GM23338 (cell line): Measurements from ENCODE around the gene GTPBP4. TPM values are rescaled to one million over a fixed set of nuclear protein-coding genes. Genes with fewer than 3 reads are reported as not detected.

Source experiments
- ATAC-seq: fragments of 200-7000 bp; cut with Tn5 transposase; 3 replicates; pipeline ENCODE4 v1.9.1; 2020
- DNase-seq: peaks from one replicate; pipeline ENCODE4 v3.0.0-alpha.2; 2015; ENCODE audit warnings: low spot score
- H2AFZ ChIP-seq: fragments of 200-600 bp; sonication (generic); 2 replicates; pipeline ENCODE4 v1.8.0; 2016; ENCODE audit warnings: antibody characterized with exemption, mild to moderate bottlenecking, moderate library complexity
- H3F3A ChIP-seq: fragments of 200-600 bp; sonication (generic); replicated peaks from 2 replicates; pipeline ENCODE4 v1.8.0; 2017; ENCODE audit warnings: antibody characterized with exemption, mixed run types, low read depth
- H3K27ac ChIP-seq: fragments of 200-600 bp; sonication (generic); 2 replicates; pipeline ENCODE4 v1.6.1; 2016; ENCODE audit warnings: low read depth
- H3K27me3 ChIP-seq: fragments of 200-600 bp; sonication (generic); 2 replicates; pipeline ENCODE4 v1.8.0; 2016; ENCODE audit warnings: mild to moderate bottlenecking, mixed run types, moderate library complexity; ENCODE audit not compliant: insufficient read depth
- H3K36me3 ChIP-seq: fragments of 200-600 bp; sonication (generic); 2 replicates; pipeline ENCODE4 v1.8.0; 2016; ENCODE audit warnings: mild to moderate bottlenecking; ENCODE audit not compliant: insufficient read depth
- H3K4me1 ChIP-seq: fragments of 200-600 bp; sonication (generic); 2 replicates; pipeline ENCODE4 v1.8.0; 2016; ENCODE audit warnings: mild to moderate bottlenecking, moderate library complexity; ENCODE audit not compliant: insufficient read depth
- H3K4me2 ChIP-seq: fragments of 200-600 bp; sonication (generic); 2 replicates; pipeline ENCODE4 v1.7.1; 2017; ENCODE audit warnings: mixed run types
- H3K4me3 ChIP-seq: fragments of 200-600 bp; sonication (generic); 2 replicates; pipeline ENCODE4 v1.6.1; 2016; ENCODE audit warnings: mixed run types
- H3K79me2 ChIP-seq: fragments of 200-600 bp; sonication (generic); replicated peaks from 2 replicates; pipeline ENCODE4 v1.8.0; 2017; ENCODE audit warnings: mild to moderate bottlenecking; ENCODE audit not compliant: insufficient read depth
- H3K9me2 ChIP-seq: fragments of 200-600 bp; sonication (generic); 2 replicates; pipeline ENCODE4 v1.8.0; 2017; ENCODE audit not compliant: insufficient read depth
- H4K20me1 ChIP-seq: fragments of 200-600 bp; sonication (generic); replicated peaks from 2 replicates; pipeline ENCODE4 v1.8.0; 2017; ENCODE audit warnings: mild to moderate bottlenecking; ENCODE audit not compliant: insufficient read depth
- H3K27ac Mint-ChIP-seq: 2 replicates; pipeline ENCODE4 v1.8.0; 2020; ENCODE audit warnings: inconsistent platforms, mild to moderate bottlenecking, moderate library complexity, mixed read lengths
- H3K27me3 Mint-ChIP-seq: 3 replicates; pipeline ENCODE4 v1.8.0; 2022; ENCODE audit warnings: low read depth, mild to moderate bottlenecking, moderate library complexity, mixed read lengths, inconsistent platforms; ENCODE audit not compliant: insufficient read depth, poor library complexity
- H3K36me3 Mint-ChIP-seq: 3 replicates; pipeline ENCODE4 v1.8.0; 2021; ENCODE audit warnings: low read depth, mild to moderate bottlenecking, inconsistent platforms, moderate library complexity, mixed read lengths
- H3K4me1 Mint-ChIP-seq: 3 replicates; pipeline ENCODE4 v1.8.0; 2020; ENCODE audit warnings: mild to moderate bottlenecking, inconsistent platforms, mixed read lengths
- H3K4me3 Mint-ChIP-seq: 3 replicates; pipeline ENCODE4 v1.8.0; 2021; ENCODE audit warnings: moderate library complexity, mild to moderate bottlenecking, inconsistent platforms, mixed read lengths
- H3K9me3 Mint-ChIP-seq: 3 replicates; pipeline ENCODE4 v1.8.0; 2020; ENCODE audit warnings: moderate library complexity, mild to moderate bottlenecking, inconsistent platforms, mixed read lengths
- EZH2 ChIP-seq: fragments of 200-600 bp; sonication (generic); IDR thresholded peaks from one replicate; pipeline ENCODE4 v1.8.0; 2017; ENCODE audit warnings: antibody characterized with exemption, mild to moderate bottlenecking, low read depth; ENCODE audit not compliant: unreplicated experiment
- STAT1 ChIP-seq: IDR thresholded peaks from one replicate; pipeline ENCODE4 v1.6.1; 2016; ENCODE audit warnings: antibody characterized with exemption; ENCODE audit not compliant: unreplicated experiment
- ZNF114 ChIP-seq: fragments of 250-450 bp; sonication (Bioruptor Pico); IDR thresholded peaks from 2 replicates; pipeline ENCODE4 v1.5.0; 2020; ENCODE audit warnings: mild to moderate bottlenecking, moderate library complexity
- ZNF331 ChIP-seq: fragments of 250-450 bp; sonication (Bioruptor Pico); IDR thresholded peaks from 2 replicates; pipeline ENCODE4 v1.5.0; 2020; ENCODE audit warnings: low read depth, mild to moderate bottlenecking, moderate library complexity
- polyA plus RNA-seq: library from polyadenylated mRNA; unstranded; fragments of >200 nt; fragmentation: Nextera tagmentation; extraction: Ambion mirVana; gene quantifications from 2 replicates; pipeline ENCODE4 v1.2.1, GENCODE V29; 2016
- total RNA-seq: library from RNA; depleted of rRNA; stranded (reverse); fragments of >200 nt; shearing (Covaris generic); gene quantifications from 2 replicates; pipeline ENCODE4 v1.2.3, GENCODE V29; 2014
- TF ChIP-seq, protein P1 (sequence below): fragments of 250-450 bp; sonication (Bioruptor Pico); IDR thresholded peaks from 2 replicates; pipeline ENCODE4 v1.5.0; 2020; ENCODE audit warnings: mild to moderate bottlenecking, moderate library complexity
- TF ChIP-seq, protein P2 (sequence below): IDR thresholded peaks from one replicate; pipeline ENCODE4 v1.6.1; 2018; ENCODE audit warnings: antibody characterized with exemption; ENCODE audit not compliant: unreplicated experiment
- TF ChIP-seq, protein P3 (sequence below), 2 experiments: fragments of 200-600 bp in 1 of 2; sonication (generic) in 1 of 2; conservative IDR thresholded peaks; 2 replicates each; pipeline versions ENCODE4 v1.5.1 to v1.6.1; 2016 to 2017; ENCODE audit warnings: antibody characterized with exemption in 2 of 2, low read depth in 2 of 2, mild to moderate bottlenecking in 2 of 2, moderate library complexity in 1 of 2

GTPBP4 gene
- total and polyA plus RNA-seq, 2 experiments from 2014 or later: 56.5 to 62.6 TPM

- no peaks in the 10 kb centered on the region for H3K36me3 Mint-ChIP-seq
- Histone ChIP-seq H3K4me2 (no peak overlapping the region), H3K9me2 (no peaks in the 10 kb centered on the region), H3K36me3 (no peaks in the 10 kb centered on the region), H3F3A (no peaks in the 10 kb centered on the region), H3K4me3 (no peak overlapping the region), H2AFZ (no peak overlapping the region), H3K79me2 (no peaks in the 10 kb centered on the region), H3K27ac (no peak overlapping the region), H4K20me1 (no peaks in the 10 kb centered on the region), H3K27me3 (no peaks in the 10 kb centered on the region), H3K4me1 (no peaks in the 10 kb centered on the region)
- no peak; the same call in 2 of the 3 replicates for ATAC-seq
- no peaks in the 10 kb centered on the region for H3K9me3 Mint-ChIP-seq
- TF ChIP-seq ZNF331 (CRISPR knock-in tag): no peak
- no peak for DNase-seq
- H3K4me3 Mint-ChIP-seq: no peak overlapping the region
- H3K27ac Mint-ChIP-seq: no peak overlapping the region
- peaks cover 1% of the 10 kb centered on the region for H3K27me3 Mint-ChIP-seq
- H3K4me1 Mint-ChIP-seq: peaks cover 6% of the 10 kb centered on the region; the same call in 1 of the 3 replicates
Observed at GRCh38 chr10:943334-944033, 44.8 kb upstream of the GTPBP4 start.

GRCh38 chr10:944034-944831 lies 44.0 kb upstream of the GTPBP4 start:
- no peaks in the 10 kb centered on the region for H3K4me1 ChIP-seq
- peaks cover 1% of the 10 kb centered on the region for H3K27me3 Mint-ChIP-seq
- H3K36me3 Mint-ChIP-seq: no peaks in the 10 kb centered on the region
- no peaks in the 10 kb centered on the region for H3K9me3 Mint-ChIP-seq
- no peaks in the 10 kb centered on the region for H3F3A ChIP-seq
- no peaks in the 10 kb centered on the region for H3K27me3 ChIP-seq
- TF ChIP-seq, protein P1, sequence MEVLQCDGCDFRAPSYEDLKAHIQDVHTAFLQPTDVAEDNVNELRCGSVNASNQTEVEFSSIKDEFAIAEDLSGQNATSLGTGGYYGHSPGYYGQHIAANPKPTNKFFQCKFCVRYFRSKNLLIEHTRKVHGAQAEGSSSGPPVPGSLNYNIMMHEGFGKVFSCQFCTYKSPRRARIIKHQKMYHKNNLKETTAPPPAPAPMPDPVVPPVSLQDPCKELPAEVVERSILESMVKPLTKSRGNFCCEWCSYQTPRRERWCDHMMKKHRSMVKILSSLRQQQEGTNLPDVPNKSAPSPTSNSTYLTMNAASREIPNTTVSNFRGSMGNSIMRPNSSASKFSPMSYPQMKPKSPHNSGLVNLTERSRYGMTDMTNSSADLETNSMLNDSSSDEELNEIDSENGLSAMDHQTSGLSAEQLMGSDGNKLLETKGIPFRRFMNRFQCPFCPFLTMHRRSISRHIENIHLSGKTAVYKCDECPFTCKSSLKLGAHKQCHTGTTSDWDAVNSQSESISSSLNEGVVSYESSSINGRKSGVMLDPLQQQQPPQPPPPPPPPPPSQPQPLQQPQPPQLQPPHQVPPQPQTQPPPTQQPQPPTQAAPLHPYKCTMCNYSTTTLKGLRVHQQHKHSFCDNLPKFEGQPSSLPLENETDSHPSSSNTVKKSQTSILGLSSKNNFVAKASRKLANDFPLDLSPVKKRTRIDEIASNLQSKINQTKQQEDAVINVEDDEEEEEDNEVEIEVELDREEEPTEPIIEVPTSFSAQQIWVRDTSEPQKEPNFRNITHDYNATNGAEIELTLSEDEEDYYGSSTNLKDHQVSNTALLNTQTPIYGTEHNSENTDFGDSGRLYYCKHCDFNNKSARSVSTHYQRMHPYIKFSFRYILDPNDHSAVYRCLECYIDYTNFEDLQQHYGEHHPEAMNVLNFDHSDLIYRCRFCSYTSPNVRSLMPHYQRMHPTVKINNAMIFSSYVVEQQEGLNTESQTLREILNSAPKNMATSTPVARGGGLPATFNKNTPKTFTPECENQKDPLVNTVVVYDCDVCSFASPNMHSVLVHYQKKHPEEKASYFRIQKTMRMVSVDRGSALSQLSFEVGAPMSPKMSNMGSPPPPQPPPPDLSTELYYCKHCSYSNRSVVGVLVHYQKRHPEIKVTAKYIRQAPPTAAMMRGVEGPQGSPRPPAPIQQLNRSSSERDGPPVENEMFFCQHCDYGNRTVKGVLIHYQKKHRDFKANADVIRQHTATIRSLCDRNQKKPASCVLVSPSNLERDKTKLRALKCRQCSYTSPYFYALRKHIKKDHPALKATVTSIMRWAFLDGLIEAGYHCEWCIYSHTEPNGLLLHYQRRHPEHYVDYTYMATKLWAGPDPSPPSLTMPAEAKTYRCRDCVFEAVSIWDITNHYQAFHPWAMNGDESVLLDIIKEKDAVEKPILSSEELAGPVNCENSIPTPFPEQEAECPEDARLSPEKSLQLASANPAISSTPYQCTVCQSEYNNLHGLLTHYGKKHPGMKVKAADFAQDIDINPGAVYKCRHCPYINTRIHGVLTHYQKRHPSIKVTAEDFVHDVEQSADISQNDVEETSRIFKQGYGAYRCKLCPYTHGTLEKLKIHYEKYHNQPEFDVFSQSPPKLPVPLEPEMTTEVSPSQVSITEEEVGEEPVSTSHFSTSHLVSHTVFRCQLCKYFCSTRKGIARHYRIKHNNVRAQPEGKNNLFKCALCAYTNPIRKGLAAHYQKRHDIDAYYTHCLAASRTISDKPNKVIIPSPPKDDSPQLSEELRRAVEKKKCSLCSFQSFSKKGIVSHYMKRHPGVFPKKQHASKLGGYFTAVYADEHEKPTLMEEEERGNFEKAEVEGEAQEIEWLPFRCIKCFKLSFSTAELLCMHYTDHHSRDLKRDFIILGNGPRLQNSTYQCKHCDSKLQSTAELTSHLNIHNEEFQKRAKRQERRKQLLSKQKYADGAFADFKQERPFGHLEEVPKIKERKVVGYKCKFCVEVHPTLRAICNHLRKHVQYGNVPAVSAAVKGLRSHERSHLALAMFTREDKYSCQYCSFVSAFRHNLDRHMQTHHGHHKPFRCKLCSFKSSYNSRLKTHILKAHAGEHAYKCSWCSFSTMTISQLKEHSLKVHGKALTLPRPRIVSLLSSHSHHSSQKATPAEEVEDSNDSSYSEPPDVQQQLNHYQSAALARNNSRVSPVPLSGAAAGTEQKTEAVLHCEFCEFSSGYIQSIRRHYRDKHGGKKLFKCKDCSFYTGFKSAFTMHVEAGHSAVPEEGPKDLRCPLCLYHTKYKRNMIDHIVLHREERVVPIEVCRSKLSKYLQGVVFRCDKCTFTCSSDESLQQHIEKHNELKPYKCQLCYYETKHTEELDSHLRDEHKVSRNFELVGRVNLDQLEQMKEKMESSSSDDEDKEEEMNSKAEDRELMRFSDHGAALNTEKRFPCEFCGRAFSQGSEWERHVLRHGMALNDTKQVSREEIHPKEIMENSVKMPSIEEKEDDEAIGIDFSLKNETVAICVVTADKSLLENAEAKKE (CRISPR knock-in tag): no peak
- TF ChIP-seq ZNF114: no peak
- TF ChIP-seq STAT1: no peak
- TF ChIP-seq, protein P2, sequence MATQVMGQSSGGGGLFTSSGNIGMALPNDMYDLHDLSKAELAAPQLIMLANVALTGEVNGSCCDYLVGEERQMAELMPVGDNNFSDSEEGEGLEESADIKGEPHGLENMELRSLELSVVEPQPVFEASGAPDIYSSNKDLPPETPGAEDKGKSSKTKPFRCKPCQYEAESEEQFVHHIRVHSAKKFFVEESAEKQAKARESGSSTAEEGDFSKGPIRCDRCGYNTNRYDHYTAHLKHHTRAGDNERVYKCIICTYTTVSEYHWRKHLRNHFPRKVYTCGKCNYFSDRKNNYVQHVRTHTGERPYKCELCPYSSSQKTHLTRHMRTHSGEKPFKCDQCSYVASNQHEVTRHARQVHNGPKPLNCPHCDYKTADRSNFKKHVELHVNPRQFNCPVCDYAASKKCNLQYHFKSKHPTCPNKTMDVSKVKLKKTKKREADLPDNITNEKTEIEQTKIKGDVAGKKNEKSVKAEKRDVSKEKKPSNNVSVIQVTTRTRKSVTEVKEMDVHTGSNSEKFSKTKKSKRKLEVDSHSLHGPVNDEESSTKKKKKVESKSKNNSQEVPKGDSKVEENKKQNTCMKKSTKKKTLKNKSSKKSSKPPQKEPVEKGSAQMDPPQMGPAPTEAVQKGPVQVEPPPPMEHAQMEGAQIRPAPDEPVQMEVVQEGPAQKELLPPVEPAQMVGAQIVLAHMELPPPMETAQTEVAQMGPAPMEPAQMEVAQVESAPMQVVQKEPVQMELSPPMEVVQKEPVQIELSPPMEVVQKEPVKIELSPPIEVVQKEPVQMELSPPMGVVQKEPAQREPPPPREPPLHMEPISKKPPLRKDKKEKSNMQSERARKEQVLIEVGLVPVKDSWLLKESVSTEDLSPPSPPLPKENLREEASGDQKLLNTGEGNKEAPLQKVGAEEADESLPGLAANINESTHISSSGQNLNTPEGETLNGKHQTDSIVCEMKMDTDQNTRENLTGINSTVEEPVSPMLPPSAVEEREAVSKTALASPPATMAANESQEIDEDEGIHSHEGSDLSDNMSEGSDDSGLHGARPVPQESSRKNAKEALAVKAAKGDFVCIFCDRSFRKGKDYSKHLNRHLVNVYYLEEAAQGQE: no peak
- no peak for TF ChIP-seq EZH2
- TF ChIP-seq ZNF331 (CRISPR knock-in tag): no peak
- TF ChIP-seq, protein P3, sequence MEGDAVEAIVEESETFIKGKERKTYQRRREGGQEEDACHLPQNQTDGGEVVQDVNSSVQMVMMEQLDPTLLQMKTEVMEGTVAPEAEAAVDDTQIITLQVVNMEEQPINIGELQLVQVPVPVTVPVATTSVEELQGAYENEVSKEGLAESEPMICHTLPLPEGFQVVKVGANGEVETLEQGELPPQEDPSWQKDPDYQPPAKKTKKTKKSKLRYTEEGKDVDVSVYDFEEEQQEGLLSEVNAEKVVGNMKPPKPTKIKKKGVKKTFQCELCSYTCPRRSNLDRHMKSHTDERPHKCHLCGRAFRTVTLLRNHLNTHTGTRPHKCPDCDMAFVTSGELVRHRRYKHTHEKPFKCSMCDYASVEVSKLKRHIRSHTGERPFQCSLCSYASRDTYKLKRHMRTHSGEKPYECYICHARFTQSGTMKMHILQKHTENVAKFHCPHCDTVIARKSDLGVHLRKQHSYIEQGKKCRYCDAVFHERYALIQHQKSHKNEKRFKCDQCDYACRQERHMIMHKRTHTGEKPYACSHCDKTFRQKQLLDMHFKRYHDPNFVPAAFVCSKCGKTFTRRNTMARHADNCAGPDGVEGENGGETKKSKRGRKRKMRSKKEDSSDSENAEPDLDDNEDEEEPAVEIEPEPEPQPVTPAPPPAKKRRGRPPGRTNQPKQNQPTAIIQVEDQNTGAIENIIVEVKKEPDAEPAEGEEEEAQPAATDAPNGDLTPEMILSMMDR (conservative IDR thresholded peaks at IDR 0.05; ENCODE audit: low read depth in 2 of 2): no peak
- no peak overlapping the region for H3K4me3 ChIP-seq
- H3K4me2 ChIP-seq: no peak overlapping the region
- DNase-seq (no peak), ATAC-seq (no peak; the same call in 2 of the 3 replicates)
- peaks cover 6% of the 10 kb centered on the region; the same call in 1 of the 3 replicates for H3K4me1 Mint-ChIP-seq
- no peaks in the 10 kb centered on the region for H3K36me3 ChIP-seq
- no peaks in the 10 kb centered on the region for H4K20me1 ChIP-seq
- no peak overlapping the region for H3K27ac Mint-ChIP-seq
- H2AFZ ChIP-seq: no peak overlapping the region
- no peaks in the 10 kb centered on the region for H3K9me2 ChIP-seq
- no peaks in the 10 kb centered on the region for H3K79me2 ChIP-seq
- H3K4me3 Mint-ChIP-seq: no peak overlapping the region
- H3K27ac ChIP-seq: no peak overlapping the region
